Memory B cell (primary cell): ENCODE measurements around the gene DPEP3.

Source experiments
- ATAC-seq: fragments of 150-1000 bp; cut with Tn5 transposase; 2 replicates; pipeline ENCODE4 v1.10.0; 2021; ENCODE audit warnings: low read depth, mild to moderate bottlenecking, moderate library complexity
- DNase-seq, 2 donors: peaks; one replicate each; pipeline ENCODE4 v3.0.0; 2022; ENCODE audit warnings: low spot score in 2 of 2
- H3K27ac Mint-ChIP-seq: one replicate; pipeline ENCODE4 v1.8.0; 2022; ENCODE audit warnings: mild to moderate bottlenecking, moderate library complexity, mixed read lengths
- H3K27me3 Mint-ChIP-seq: one replicate; pipeline ENCODE4 v1.8.0; 2022; ENCODE audit warnings: mixed read lengths
- H3K36me3 Mint-ChIP-seq: one replicate; pipeline ENCODE4 v1.8.0; 2022; ENCODE audit warnings: mild to moderate bottlenecking, mixed read lengths
- H3K4me1 Mint-ChIP-seq: one replicate; pipeline ENCODE4 v1.8.0; 2022; ENCODE audit warnings: mixed read lengths
- H3K4me3 Mint-ChIP-seq: one replicate; pipeline ENCODE4 v1.8.0; 2022; ENCODE audit warnings: mild to moderate bottlenecking, moderate library complexity, mixed read lengths
- H3K9me3 Mint-ChIP-seq: one replicate; pipeline ENCODE4 v1.8.0; 2022; ENCODE audit warnings: mixed read lengths

Gene DPEP3

DNA sequence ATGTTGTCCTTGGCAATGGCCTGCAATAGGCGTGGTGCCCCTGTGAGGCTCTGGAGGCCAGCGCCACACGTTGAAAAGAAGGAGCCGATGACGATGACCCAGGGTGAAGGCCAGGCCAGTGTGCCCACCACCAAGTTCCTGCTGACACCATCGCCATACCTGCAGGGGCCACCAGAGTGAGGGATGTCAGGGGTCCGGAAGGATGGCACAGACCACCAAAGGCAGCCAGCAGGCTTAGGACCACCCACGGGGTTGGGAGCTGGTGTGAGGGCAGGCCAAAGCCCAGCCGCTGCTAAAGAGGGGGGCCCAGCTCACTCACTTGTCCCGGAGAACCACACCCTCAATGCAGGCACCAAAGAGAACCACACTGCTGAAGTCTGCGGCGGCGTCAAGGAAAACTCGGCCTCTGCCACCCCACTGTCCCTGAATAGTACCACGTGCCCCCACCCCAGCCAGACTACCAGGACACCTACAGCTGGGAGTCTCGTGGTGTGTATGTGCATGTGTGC lies 29.9 kb downstream of the DPEP3 start:
- no peak for DNase-seq
- no peak for ATAC-seq
- Mint-ChIP-seq H3K27me3 (no peaks in the 10 kb centered on the region), H3K4me3 (no peak overlapping the region), H3K27ac (no peak overlapping the region), H3K36me3 (peaks cover 2% of the 10 kb centered on the region), H3K4me1 (no peaks in the 10 kb centered on the region), H3K9me3 (no peaks in the 10 kb centered on the region)

DNA sequence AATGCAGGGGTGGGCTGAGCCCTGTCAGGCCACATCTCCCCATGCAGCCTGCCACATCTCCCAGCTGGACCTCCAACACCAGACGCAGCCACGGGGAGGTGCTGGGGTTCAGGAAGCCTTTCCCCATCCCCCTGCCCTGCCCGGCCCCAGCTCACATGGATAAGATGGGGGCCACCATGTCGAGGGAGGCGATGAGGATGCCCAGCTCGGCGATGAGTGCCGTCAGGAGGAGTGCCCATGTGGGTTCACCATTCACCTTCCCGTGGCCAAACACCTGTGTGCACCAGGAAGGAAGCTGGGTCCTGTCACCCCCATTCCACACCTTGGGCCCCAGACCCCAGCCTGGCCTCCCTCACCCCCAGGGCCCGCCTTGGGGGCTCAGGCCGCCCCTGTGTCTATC lies 30.7 kb downstream of the DPEP3 start:
- Mint-ChIP-seq H3K27ac (no peak overlapping the region), H3K27me3 (no peaks in the 10 kb centered on the region), H3K4me1 (no peaks in the 10 kb centered on the region), H3K4me3 (no peak overlapping the region), H3K9me3 (no peaks in the 10 kb centered on the region), H3K36me3 (peaks cover 2% of the 10 kb centered on the region)
- DNase-seq (no peak), ATAC-seq (no peak)

DNA sequence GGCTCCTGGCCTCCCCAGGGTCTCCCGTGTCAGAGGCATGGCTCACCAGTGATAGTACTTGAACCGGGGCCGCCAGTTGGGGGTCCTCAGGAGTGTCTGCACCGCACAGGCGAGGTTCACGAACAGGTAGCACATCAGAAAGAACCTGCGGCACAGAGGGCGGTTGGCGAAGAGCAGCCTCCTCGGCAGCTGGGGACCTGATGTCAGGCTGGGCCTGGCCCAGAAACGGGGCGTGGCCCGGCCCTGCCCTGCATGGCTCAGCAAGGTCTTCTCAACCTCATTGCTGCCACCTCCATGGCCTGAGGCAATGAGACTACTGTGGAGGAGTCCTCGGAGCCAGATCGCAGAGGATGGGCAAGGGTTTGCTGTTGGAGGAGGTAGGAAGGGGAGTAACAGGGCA lies 32.3 kb downstream of the DPEP3 start:
- H3K27me3 Mint-ChIP-seq: no peaks in the 10 kb centered on the region
- no peaks in the 10 kb centered on the region for H3K9me3 Mint-ChIP-seq
- no peak overlapping the region for H3K4me3 Mint-ChIP-seq
- peaks cover 2% of the 10 kb centered on the region for H3K36me3 Mint-ChIP-seq
- ATAC-seq: no peak
- DNase-seq: no peak
- no peaks in the 10 kb centered on the region for H3K4me1 Mint-ChIP-seq
- H3K27ac Mint-ChIP-seq: no peak overlapping the region

DNA sequence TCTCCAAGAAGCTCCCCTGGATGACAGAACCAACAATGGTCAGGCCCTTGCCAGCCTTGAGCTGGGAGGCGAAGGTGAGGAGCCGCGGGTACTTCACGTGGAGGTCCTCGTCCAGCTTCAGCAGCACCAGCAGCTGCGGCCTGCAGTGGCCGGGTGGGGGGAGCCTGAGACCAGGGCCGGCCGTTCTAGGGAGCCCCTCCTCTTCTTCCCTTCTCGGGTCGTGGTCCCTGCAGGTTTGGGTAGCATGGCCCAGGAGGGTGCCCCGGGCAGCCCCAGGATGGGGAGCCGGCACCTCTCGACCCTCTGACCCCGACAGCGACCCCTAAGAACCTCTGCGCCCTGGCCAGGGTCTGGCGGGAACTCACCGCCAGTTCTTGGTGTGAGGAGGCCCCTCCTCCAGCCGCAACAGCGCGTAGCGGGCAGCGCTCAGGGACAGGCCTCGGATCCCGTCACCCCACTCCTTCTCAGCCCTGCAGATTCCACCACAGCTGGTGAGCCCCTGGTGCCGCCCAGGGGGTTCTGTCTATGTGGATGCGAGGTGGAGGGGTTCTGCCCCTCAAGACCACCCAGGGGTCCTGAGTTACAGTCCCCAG lies 33.2 kb downstream of the DPEP3 start:
- H3K36me3 Mint-ChIP-seq: peaks cover 2% of the 10 kb centered on the region
- H3K4me3 Mint-ChIP-seq: no peak overlapping the region
- peaks cover 2% of the 10 kb centered on the region for H3K4me1 Mint-ChIP-seq
- DNase-seq: no peak
- H3K27ac Mint-ChIP-seq: no peak overlapping the region
- no peak for ATAC-seq
- no peaks in the 10 kb centered on the region for H3K9me3 Mint-ChIP-seq
- H3K27me3 Mint-ChIP-seq: no peaks in the 10 kb centered on the region

DNA sequence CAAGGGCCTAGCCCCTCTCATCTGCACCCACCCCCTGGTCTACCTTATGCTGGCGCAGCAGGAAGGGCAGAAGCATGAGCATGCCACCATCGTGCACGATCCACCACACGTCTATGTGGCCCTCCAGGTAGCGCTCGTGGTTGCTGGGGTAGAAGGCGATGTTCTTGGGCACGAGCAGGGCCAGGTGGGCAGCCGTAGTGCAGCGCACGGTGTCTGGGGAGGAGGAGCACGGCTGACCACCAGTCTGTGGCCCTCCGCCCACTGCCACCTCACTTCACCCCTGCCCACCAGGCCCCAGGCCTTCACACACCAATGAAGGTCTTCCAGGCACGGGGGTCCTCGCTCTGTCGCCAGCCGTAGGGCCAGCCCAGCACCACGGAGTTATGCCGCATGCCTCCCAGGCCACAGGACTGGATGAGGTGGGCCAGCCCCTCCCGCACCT lies 34.1 kb downstream of the DPEP3 start:
- no peaks in the 10 kb centered on the region for H3K27me3 Mint-ChIP-seq
- no peak overlapping the region for H3K4me3 Mint-ChIP-seq
- peaks cover 6% of the 10 kb centered on the region for H3K4me1 Mint-ChIP-seq
- H3K36me3 Mint-ChIP-seq: peaks cover 2% of the 10 kb centered on the region
- no peak overlapping the region for H3K27ac Mint-ChIP-seq
- no peaks in the 10 kb centered on the region for H3K9me3 Mint-ChIP-seq
- ATAC-seq (no peak), DNase-seq (no peak)

DNA sequence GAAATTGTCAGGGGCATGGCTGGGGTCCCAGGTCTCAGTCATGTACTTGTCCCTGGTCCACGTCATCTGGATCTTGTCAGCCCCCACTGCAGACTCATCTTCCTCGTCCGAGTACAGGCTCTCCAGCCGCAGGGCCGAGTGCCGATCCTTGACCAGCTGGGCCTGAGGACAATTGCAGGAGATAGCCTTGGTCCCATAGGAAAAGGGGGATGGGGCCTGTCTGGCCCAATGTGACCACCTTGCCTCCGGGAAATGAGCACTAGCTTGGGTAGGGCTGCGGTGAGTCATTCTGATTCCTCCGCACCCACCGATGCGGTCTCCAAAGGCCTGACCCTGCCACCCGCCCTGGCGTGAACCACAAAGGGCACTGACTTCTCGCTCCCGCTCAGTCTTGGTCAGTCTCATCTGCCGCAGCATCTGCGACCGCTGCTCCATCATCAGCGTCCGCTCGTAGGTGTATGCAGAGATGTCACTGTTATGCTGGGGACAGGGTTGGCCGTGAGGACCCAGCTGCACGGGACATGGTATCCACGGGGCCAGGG lies 34.8 kb downstream of the DPEP3 start:
- H3K36me3 Mint-ChIP-seq: peaks cover 2% of the 10 kb centered on the region
- peaks cover 6% of the 10 kb centered on the region for H3K4me1 Mint-ChIP-seq

DNA sequence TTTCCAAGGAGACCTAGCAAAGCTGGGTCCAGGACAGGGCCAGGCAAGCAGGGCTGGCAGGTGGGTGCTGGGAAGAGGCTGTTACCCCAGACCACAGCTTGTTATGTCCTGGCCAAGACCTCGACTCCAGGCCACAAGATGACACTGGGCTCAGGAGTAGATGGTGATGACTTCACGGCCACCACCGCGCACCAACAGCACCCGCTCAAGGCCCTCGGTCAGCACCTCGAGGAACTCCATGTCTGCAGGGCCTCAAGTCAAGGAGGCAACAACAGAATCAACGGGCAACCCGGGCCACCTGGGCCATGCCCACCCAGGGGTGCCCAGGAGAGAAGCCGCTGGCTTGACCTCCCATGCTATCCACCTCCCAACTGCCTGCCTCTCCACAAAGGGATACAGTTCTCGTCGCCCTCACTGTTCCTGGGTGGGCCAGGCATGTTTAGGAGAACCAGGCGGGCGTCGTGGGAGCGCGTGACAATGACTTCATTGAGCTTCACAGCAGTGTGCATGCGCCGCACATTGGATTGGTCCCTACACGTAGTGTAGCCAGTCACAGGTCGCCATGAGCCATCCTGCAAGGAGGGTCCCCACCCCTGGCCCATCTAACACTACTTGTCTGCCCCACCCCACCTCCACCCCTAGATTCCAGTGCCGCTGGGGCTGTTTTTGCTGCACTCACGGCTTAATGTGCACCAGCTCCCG lies 35.5 kb downstream of the DPEP3 start:
- Mint-ChIP-seq H3K4me1 (peaks cover 11% of the 10 kb centered on the region), H3K4me3 (no peak overlapping the region), H3K27ac (no peak overlapping the region), H3K36me3 (peaks cover 2% of the 10 kb centered on the region), H3K9me3 (no peaks in the 10 kb centered on the region), H3K27me3 (no peaks in the 10 kb centered on the region)
- ATAC-seq (no peak), DNase-seq (no peak)

More for the DNA sequence above, 34.8 kb downstream of the DPEP3 start:
- ATAC-seq (no peak), DNase-seq (no peak)
- H3K4me3 Mint-ChIP-seq: no peak overlapping the region
- H3K9me3 Mint-ChIP-seq: no peaks in the 10 kb centered on the region
- no peak overlapping the region for H3K27ac Mint-ChIP-seq
- no peaks in the 10 kb centered on the region for H3K27me3 Mint-ChIP-seq

DNA sequence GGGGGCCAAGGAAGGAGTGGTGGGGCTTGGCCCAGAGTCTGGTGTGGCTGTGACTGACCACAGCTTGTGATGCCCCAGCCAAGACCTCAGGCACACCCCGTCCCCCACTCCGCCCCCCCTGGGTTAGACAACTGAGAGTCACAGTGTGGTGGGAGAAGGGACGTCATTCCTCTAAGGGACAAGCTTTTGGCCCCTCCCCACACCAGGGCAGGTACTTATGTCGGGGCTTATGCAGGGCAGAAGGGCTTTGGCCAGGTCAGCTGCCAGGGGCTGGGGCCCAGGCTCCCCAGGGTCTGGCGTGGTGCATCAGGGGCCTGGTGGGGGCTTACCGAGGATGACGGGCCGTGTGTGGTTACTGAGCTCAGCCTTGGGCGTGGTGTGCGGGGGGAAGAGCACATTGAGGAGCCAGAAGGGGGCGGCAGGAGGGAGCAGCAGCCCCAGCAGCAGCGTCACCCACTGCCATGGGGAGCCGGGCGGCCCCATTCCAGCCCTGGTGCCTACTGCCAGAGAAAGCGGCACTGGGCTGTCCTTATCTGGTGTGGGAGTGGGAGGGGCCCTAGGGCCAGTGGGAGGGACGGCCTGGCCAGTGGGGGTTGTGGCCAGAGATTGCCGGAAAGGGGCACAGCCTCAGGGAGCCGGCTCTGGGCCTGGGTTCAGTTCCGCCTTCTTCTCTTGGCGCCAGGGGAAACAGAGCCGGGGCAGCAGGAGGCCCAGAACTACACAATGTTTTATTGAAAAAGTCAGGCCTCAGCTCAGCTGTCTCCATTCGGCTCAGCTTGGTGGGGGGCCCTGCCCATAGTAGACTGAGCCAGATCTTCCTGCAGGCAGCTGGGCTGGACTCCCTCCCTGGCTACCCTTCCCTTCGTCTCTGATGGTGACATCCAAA lies 36.4 kb downstream of the DPEP3 start, which contains the start of gene LCAT:
LCAT (minus strand) TSS at position 502 of the 886 bp plus-strand sequence; CDS start at position 483, 19 bp downstream.
- Mint-ChIP-seq H3K9me3 (no peaks in the 10 kb centered on the region), H3K36me3 (peaks cover 2% of the 10 kb centered on the region), H3K4me3 (no peak within 1 kb of the TSS), H3K27me3 (no peaks in the 10 kb centered on the region), H3K27ac (no peak within 1 kb of the TSS), H3K4me1 (peaks cover 13% of the 10 kb centered on the region)
- DNase-seq: no peak
- ATAC-seq: no peak

DNA sequence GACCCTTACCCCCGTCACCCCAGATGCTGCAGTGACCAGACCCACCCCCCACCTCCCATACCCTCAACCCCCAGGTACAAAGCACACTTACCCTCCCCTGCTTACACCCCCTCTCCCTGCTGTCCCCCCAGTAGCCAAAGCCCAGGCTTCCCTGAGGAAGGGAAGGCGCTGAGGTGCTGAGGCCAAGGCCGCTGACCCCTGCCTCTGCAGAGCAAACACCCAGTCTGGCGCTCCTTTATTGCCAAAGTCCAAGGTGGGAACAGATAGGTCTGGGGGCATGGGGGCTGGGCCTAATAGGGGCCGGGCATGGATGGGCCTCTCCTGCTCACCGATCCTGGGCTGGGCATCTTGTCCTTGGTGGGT lies 37.1 kb downstream of the DPEP3 start:
- Mint-ChIP-seq H3K9me3 (no peaks in the 10 kb centered on the region), H3K36me3 (peaks cover 2% of the 10 kb centered on the region), H3K27me3 (no peaks in the 10 kb centered on the region), H3K4me3 (no peak overlapping the region), H3K4me1 (peaks cover 13% of the 10 kb centered on the region), H3K27ac (no peak overlapping the region)
- ATAC-seq (no peak), DNase-seq (no peak)

DNA sequence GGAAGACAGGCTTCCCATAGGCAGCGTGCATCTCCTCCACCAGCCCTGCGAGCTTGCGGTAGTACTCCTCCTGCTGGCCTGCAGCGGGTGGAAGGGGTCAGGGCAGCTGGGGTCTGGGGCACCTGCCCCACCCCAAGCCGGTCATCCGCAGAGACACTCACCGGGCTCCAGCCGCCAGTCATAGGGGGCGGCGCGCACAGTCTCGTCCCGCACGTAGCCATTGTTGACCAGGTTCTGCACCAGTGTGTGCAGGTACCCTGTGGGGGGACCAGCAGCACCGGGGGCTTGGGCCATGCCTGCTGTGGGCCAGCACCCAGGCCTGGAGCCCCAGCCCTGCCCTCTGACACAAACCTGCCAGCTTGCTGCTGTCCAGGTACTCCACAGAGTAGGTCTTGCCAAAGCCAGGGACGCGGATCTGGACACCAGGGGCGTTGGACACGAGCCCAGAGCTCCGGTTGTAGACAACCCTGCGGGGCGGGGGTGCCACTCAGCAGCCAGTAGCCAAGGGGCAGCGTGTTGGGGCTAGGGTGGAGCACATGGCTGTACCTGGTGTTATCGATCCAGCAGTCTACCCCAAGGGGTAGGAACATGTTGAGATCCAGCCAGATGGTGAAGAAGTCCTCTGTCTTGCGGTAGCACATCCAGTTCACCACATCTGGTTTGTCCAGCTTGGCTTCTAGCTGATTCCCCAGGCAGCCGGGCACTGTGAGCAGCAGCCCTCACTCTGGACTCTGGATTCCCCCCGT lies 37.6 kb downstream of the DPEP3 start:
- Mint-ChIP-seq H3K4me3 (no peak overlapping the region), H3K27ac (no peak overlapping the region), H3K27me3 (no peaks in the 10 kb centered on the region), H3K4me1 (peaks cover 13% of the 10 kb centered on the region), H3K9me3 (no peaks in the 10 kb centered on the region), H3K36me3 (peaks cover 2% of the 10 kb centered on the region)
- no peak for ATAC-seq
- no peak for DNase-seq

DNA sequence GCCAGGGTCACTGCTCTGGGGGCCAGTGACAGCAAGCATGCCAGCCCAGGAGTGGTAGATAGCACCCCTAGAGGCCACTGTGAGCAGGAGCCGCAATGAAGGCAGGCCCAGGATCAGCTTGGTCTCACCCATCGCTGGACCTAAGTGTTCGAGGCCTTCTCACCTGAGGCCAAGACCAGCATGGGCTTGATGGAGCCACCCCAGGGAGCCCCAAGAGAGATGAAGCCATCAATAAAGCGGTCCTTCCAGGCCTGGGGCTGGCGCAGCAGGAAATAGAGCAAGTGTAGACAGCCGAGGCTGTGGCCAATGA lies 38.1 kb downstream of the DPEP3 start:
- ATAC-seq (peak; percentile 60), DNase-seq (no peak)
- Mint-ChIP-seq H3K27ac (no peak overlapping the region), H3K4me1 (peaks cover 16% of the 10 kb centered on the region), H3K27me3 (no peaks in the 10 kb centered on the region), H3K36me3 (peaks cover 2% of the 10 kb centered on the region), H3K4me3 (no peak overlapping the region), H3K9me3 (no peaks in the 10 kb centered on the region)

DNA sequence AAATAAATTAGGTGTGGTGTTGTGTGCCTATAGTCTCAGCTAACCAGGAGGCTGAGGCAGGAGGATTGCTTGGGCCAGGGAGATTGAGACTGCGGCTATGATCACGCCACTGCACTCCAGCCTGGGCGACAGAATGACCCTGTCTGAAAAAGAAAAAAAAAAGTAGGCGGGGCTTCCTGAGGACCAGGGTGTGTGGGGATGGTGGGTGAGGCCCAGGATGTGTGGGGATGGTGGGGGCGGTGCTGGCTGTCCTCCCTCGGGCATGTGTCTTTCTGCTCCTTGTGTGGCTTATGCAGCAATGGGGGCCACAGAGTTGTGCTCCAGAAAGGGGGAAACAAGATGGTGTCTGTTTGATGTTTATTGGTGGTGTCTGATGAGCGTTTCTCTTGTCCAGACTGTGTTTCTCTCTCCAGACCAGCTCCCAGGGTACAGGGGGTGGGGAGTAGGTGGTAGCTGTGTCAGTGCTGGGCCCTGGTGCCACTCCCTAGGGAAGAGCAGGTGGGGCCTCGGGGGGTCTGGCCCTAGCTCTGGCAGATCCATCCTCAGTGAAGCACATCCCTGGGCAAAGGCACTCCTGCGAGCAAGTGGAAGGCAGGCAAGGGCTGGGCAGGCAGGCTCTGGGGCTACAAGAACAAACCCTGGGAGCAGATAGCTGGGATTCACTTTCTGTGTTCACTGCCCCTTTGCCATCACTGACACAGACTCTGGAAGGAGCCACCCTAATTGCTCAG lies 38.7 kb downstream of the DPEP3 start:
- ATAC-seq (no peak), DNase-seq (no peak)
- Mint-ChIP-seq H3K27me3 (no peaks in the 10 kb centered on the region), H3K36me3 (peaks cover 2% of the 10 kb centered on the region), H3K9me3 (no peaks in the 10 kb centered on the region), H3K4me3 (no peak overlapping the region), H3K4me1 (peaks cover 20% of the 10 kb centered on the region), H3K27ac (no peak overlapping the region)

DNA sequence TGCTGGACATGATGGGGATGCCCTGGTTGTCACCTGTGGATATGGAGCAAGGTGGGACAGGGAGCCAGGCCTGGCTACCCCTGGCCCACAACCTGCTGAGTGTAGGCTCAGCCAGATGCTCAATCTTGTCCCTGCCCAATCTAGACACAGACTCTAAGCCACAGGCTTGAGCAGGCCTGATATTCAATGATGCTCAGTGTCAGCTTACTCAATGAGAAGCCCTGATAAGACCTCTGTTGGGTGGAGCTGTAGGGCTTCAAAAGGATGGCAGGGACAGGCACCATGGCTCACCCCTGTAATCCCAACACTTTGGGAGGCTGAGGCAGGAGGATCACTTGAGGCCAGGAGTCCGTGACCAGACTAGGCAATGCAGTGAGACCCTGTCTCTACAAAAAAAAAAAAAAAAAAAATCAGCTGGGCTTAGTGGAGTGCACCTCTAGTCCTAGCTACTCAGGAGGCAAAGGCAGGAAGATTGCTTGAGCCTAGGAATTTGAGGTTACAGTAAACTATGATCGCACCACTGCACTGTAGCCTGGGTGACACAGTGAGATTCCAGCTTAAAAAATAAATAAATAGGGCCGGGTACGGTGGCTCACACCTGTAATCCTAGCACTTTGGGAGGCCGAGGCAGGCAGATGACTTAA lies 39.7 kb downstream of the DPEP3 start:
- DNase-seq (no peak), ATAC-seq (no peak)
- H3K4me1 Mint-ChIP-seq: peaks cover 20% of the 10 kb centered on the region
- H3K9me3 Mint-ChIP-seq: no peaks in the 10 kb centered on the region
- H3K27me3 Mint-ChIP-seq: no peaks in the 10 kb centered on the region
- no peak overlapping the region for H3K4me3 Mint-ChIP-seq
- H3K36me3 Mint-ChIP-seq: no peaks in the 10 kb centered on the region
- peak overlapping the region; percentile 42 for H3K27ac Mint-ChIP-seq
